ENCODE results near the gene HOXB7. TPM values are rescaled to one million over a fixed set of nuclear protein-coding genes. Genes with fewer than 3 reads are reported as not detected.

HOXB7 gene
- total RNA-seq, 2 donors from 2014 or later: 0.63 to 7.2 TPM

DNA sequence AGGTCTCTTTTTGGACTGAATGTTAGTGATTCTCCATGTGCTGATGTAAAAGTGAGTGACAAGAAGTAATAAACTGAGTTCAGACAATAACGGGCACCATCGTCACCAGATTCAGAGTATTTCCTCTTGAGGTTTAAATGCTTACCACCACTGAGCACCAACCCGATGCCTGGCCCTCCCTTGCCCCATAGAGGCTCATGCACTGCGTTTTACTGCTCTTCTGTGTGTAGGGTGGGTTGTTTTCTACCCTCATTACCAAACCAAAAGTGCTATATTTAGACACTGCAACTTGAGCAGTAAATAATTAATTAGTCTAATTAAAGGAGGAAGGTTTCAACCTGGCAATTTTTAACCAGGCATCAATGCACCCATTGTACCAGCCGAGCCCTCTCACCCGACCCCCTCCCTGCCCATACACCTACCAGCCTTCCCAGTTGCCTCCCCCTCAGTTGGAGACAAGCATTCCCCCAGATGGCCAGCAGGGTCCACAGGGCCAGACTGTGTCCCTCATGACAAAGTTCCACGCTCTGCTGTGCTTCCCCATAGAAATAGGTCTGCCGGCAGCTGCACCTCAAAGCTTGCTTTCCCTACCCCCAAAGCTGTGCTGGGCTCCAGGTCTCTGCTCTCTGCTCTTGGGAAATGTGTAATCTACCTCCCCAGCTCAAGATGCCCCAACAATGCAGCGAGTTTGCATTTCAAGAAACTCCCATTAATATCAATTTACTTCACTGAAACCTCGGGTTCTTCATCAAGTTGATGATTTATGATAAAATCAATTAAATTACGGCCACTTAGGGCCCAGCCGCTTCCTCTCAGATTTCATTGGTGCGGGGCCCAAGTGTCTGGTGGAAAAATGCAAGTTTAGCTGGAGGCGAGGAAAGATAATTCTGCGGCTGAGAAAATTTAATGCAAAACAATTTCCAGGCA is 48.7 kb downstream of the HOXB7 start:
- Histone ChIP-seq H3K36me3 (no peaks in the 10 kb centered on the region), H3K27me3 (replicated peaks; ENCODE audit: insufficient read depth) (no peaks in the 10 kb centered on the region), H3K27ac (peak overlapping the region in 1 of 2 donors; percentile 3), H3K4me3 (no peak overlapping the region), H3K9me3 (no peaks in the 10 kb centered on the region), H3K4me1 (ENCODE audit: control insufficient read depth in 1 of 2, low read depth in 2 of 2) (peaks cover 21 to 96% of the 10 kb centered on the region in 2 donors)
- TF ChIP-seq, protein P1, sequence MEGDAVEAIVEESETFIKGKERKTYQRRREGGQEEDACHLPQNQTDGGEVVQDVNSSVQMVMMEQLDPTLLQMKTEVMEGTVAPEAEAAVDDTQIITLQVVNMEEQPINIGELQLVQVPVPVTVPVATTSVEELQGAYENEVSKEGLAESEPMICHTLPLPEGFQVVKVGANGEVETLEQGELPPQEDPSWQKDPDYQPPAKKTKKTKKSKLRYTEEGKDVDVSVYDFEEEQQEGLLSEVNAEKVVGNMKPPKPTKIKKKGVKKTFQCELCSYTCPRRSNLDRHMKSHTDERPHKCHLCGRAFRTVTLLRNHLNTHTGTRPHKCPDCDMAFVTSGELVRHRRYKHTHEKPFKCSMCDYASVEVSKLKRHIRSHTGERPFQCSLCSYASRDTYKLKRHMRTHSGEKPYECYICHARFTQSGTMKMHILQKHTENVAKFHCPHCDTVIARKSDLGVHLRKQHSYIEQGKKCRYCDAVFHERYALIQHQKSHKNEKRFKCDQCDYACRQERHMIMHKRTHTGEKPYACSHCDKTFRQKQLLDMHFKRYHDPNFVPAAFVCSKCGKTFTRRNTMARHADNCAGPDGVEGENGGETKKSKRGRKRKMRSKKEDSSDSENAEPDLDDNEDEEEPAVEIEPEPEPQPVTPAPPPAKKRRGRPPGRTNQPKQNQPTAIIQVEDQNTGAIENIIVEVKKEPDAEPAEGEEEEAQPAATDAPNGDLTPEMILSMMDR (IDR thresholded peaks at IDR 0.05): peak; percentile 17
- no peak for DNase-seq (ENCODE audit: low spot score)
- no peak for ATAC-seq (ENCODE audit: insufficient number of reproducible peaks, low FRiP score, low read depth)

DNA sequence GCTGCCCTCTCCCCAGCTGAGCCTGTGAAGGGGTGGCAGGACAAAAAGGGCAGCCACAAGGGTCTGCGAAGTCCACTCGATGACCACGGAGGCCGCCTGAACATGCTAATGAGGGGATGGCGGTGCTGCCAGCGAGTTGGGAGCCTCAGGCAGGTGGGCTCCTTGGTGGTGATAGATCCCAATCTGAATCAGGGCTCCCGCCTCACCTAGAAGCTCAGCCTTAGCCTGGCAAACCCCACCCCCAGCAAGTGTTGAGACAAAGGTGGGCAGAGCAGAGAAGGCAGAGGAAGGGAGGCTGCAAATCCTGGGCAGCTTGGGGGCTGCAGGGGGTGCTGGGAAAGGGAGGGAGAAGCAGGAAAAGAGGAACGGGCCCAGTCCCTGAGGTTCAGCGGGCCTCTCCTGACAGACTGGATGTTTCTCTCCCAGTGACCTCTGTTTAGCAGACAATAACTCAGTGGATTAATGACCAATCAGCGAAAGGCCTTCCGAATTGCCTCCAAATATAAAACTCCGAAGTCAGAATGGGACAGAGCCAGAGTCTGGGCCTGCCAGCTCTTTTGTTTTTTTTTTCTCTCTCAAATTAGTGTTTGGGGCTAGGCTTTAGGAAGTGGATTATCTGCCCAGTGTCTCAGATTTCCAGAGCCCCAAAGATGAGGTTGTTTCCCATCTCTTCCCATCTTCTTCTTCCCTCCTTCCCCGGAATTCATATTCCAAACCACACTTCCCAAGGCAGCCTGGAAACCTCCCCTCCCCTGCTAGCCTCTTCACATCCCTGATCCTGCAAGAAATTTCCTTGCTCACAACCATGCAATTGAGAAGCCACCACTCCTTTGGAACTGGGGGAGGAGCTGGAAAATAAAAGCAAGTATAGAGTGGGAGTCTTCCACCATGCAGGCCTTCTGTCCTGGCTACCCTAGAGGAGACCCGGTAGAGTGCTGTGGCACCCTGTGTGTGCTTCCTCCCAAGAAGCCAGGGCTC is 50.7 kb downstream of the HOXB7 start:
- H3K4me3 ChIP-seq: peak overlapping the region; percentile 34
- TF ChIP-seq, protein P1 (IDR thresholded peaks at IDR 0.05): no peak
- DNase-seq (ENCODE audit: low spot score): no peak
- no peaks in the 10 kb centered on the region for H3K9me3 ChIP-seq
- peak overlapping the region; percentile 52 to 96 for H3K27ac ChIP-seq
- H3K4me1 ChIP-seq (ENCODE audit: control insufficient read depth in 1 of 2, low read depth in 2 of 2): peaks cover 32 to 92% of the 10 kb centered on the region in 2 donors
- no peaks in the 10 kb centered on the region for H3K36me3 ChIP-seq
- H3K27me3 ChIP-seq (replicated peaks; ENCODE audit: insufficient read depth): no peaks in the 10 kb centered on the region
- no peak for ATAC-seq (ENCODE audit: insufficient number of reproducible peaks, low FRiP score, low read depth)

DNA sequence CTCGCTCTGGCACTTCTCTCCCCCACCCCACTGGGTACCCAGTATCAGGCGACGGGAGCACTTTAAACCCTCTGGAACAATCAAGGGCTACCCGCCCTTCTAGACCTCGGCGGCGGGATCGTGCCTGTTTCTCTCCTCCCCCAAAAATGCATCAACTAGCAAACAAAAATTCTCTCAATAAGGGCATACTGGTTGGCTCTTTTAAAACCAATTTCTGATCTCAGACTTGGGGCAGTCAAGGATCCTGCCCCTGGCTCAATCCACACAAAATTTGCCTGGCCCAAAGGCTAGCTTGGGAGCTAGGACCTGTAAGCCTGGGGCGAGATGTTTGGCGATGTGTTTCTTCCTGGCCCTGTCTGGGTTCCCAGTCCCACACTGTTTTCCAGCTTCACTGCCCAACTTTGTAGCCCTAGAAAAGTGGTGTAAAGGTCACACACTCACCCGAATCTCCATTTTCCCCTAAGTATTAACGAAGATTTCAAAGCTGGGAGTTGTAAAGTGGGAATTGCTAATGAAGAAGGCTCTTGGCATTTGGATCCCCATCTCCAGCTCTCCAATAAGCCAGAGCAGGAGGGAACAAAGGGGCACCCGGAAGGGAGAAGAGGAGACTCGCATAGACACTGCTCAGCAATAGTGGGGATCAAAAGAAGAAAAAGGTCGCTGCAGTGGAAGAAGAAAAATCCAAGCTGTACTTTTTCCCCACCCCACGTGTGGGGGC is 51.5 kb downstream of the HOXB7 start:
- no peaks in the 10 kb centered on the region for H3K36me3 ChIP-seq
- no peak for ATAC-seq (ENCODE audit: insufficient number of reproducible peaks, low FRiP score, low read depth)
- H3K27me3 ChIP-seq (replicated peaks; ENCODE audit: insufficient read depth): no peaks in the 10 kb centered on the region
- peak overlapping the region; percentile 34 for H3K4me3 ChIP-seq
- H3K27ac ChIP-seq: peak overlapping the region; percentile 50 to 96
- no peak for DNase-seq (ENCODE audit: low spot score)
- peaks cover 31 to 85% of the 10 kb centered on the region in 2 donors for H3K4me1 ChIP-seq (ENCODE audit: control insufficient read depth in 1 of 2, low read depth in 2 of 2)
- no peaks in the 10 kb centered on the region for H3K9me3 ChIP-seq
- TF ChIP-seq, protein P1 (IDR thresholded peaks at IDR 0.05): no peak

DNA sequence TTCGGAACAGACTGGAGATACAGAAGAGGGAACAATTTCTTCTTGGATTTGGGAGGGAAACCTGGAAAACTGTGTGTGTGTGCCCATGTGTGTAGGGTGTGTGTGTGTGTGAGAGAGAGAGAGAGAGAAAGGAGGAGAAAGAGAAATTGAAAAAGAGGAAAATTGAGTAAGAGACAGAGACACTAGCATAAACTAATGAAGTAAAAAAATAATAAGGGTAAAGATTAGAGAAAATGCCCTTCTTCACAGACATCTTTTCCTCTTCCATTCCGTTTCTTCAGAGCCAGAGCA is 52.0 kb downstream of the HOXB7 start:
- TF ChIP-seq, protein P1 (IDR thresholded peaks at IDR 0.05): no peak
- Histone ChIP-seq H3K36me3 (no peaks in the 10 kb centered on the region), H3K4me3 (no peak overlapping the region), H3K27me3 (replicated peaks; ENCODE audit: insufficient read depth) (no peaks in the 10 kb centered on the region), H3K27ac (peak overlapping the region; percentile 81 to 96), H3K9me3 (no peaks in the 10 kb centered on the region), H3K4me1 (ENCODE audit: control insufficient read depth in 1 of 2, low read depth in 2 of 2) (peaks cover 34 to 85% of the 10 kb centered on the region in 2 donors)
- DNase-seq (ENCODE audit: low spot score) (no peak), ATAC-seq (ENCODE audit: insufficient number of reproducible peaks, low FRiP score, low read depth) (no peak)

All from thoracic aorta (tissue), 2 donors.